OCI-LY7 (cell line): ENCODE measurements around the gene APBB2. TPM values are rescaled to one million over a fixed set of nuclear protein-coding genes. Genes with fewer than 3 reads are reported as not detected.

Experiments used
- BruUV-seq: library from RNA; stranded (reverse); fragments of 400-500 nt; replicated peaks from 2 replicates; lab custom pipeline; 2021; lab: Mats Ljungman, UMichigan
- CTCF ChIA-PET: fragments of 300-600 bp; sonication (Branson Sonifier 250); formaldehyde crosslinking; loops from one replicate; lab custom pipeline; 2022; ENCODE audit warnings: antibody characterized with exemption; ENCODE audit not compliant: unreplicated experiment; lab: Charles Lee
- POLR2A ChIA-PET: fragments of 300-600 bp; sonication (Branson Sonifier 250); formaldehyde crosslinking; loops from one replicate; lab custom pipeline; 2022; ENCODE audit warnings: antibody characterized with exemption; lab: Charles Lee
- DNase-seq: peaks from one replicate; pipeline ENCODE4 v3.0.0-alpha.2; 2015; ENCODE audit warnings: low spot score
- H2AFZ ChIP-seq: fragments of 200-600 bp; sonication (generic), shearing (Covaris generic); 2 replicates; pipeline ENCODE4 v1.6.1; 2014; ENCODE audit warnings: mild to moderate bottlenecking, antibody characterized with exemption, low read length, moderate library complexity
- H3K27ac ChIP-seq: fragments of 200-600 bp; sonication (generic); 2 replicates; pipeline ENCODE4 v1.5.1; 2014; ENCODE audit warnings: mixed run types, low read depth, mild to moderate bottlenecking, moderate library complexity, low read length, inconsistent platforms; ENCODE audit not compliant: poor library complexity, severe bottlenecking
- H3K36me3 ChIP-seq: fragments of 200-600 bp; sonication (generic); 2 replicates; pipeline ENCODE4 v1.6.1; 2014; ENCODE audit warnings: mild to moderate bottlenecking, antibody characterized with exemption, low read length, moderate library complexity, mixed read lengths; ENCODE audit not compliant: insufficient read depth
- H3K4me1 ChIP-seq: fragments of 200-600 bp; sonication (generic); 2 replicates; pipeline ENCODE4 v1.5.1; 2014; ENCODE audit warnings: mild to moderate bottlenecking, low read length; ENCODE audit not compliant: insufficient read depth, poor library complexity, severe bottlenecking
- H3K4me2 ChIP-seq: fragments of 200-600 bp; sonication (generic); 2 replicates; pipeline ENCODE4 v1.6.1; 2014; ENCODE audit warnings: mild to moderate bottlenecking, low read length
- H3K4me3 ChIP-seq: fragments of 200-600 bp; sonication (generic); 2 replicates; pipeline ENCODE4 v1.5.1; 2014; ENCODE audit warnings: mild to moderate bottlenecking, low read depth, low read length; ENCODE audit not compliant: poor library complexity, severe bottlenecking
- H3K79me2 ChIP-seq: fragments of 200-600 bp; sonication (generic); 2 replicates; pipeline ENCODE4 v1.6.1; 2016; ENCODE audit warnings: low read depth, mild to moderate bottlenecking, low read length, moderate library complexity, mixed read lengths; ENCODE audit not compliant: insufficient read depth
- H3K9me2 ChIP-seq: fragments of 200-600 bp; sonication (generic); 2 replicates; pipeline ENCODE4 v1.6.1; 2016; ENCODE audit warnings: mild to moderate bottlenecking, low read length, mixed read lengths; ENCODE audit not compliant: insufficient read depth
- H3K9me3 ChIP-seq: fragments of 200-600 bp; sonication (generic); 2 replicates; pipeline ENCODE4 v1.6.1; 2014; ENCODE audit warnings: mild to moderate bottlenecking, mixed run types, low read length, mixed read lengths
- H4K20me1 ChIP-seq: fragments of 200-600 bp; sonication (generic); 2 replicates; pipeline ENCODE4 v1.6.1; 2014; ENCODE audit warnings: mild to moderate bottlenecking, antibody characterized with exemption, low read length, moderate library complexity, mixed read lengths; ENCODE audit not compliant: insufficient read depth
- EZH2phosphoT487 ChIP-seq: fragments of 200-600 bp; sonication (generic); IDR thresholded peaks from 2 replicates; pipeline ENCODE4 v1.6.1; 2018; ENCODE audit warnings: low read depth, borderline replicate concordance, mild to moderate bottlenecking, mixed run types, antibody characterized with exemption, low read length, moderate library complexity, mixed read lengths
- intact Hi-C: fragments of 100-400 bp; cut with micrococcal nuclease; formaldehyde crosslinking; loops from one replicate; pipeline ENCODE4 v1.10.0; 2022; ENCODE audit not compliant: unreplicated experiment
- total RNA-seq, 2 experiments: library from RNA; depleted of rRNA in 1 of 2; stranded (reverse); fragments of >200 nt in 1 of 2; shearing (Covaris generic) in 1 of 2; gene quantifications; 2 replicates each; pipeline ENCODE4 v1.2.3, GENCODE V29; 2014 to 2022
- TF ChIP-seq, protein P1 (sequence below): fragments of 200-600 bp; sonication (generic); conservative IDR thresholded peaks from 2 replicates; pipeline ENCODE4 v1.5.1; 2014; ENCODE audit warnings: mild to moderate bottlenecking, antibody characterized with exemption, low read length, moderate library complexity, mixed read lengths

APBB2 gene
- total RNA-seq, 2 experiments from 2014 or later, result 66.4 to 88.5 TPM

DNA sequence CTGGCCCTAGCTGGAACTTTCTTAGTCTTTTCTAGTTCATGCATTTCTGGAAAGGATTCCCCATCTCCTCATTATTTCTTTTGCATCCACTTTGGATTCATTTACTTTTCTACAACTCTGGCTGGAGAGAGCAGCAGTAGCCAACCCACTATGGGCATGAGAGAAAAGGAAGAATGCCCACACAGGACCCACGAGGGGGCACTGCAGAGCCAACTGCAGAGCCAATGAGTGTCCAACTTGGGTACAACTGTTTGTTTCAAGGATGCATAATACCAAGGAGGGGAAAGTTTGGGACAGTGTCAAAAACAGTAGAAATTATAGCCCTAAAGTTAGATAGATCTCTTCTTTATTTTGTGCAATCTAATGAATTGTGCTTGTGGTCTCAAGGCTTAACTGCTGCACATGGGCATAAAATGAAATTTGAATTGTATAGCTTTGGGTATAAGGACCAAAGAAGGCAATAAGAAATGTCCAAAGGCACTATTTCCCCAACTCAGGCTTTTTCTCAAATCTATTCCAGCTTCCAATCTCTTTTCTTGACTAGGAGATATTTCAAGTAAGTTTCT, 233.9 kb downstream of the APBB2 start:
- intact Hi-C loops, result loop anchor here (1.0 kb wide), 1 partner anchor 232 kb away; no protein-coding TSS in a partner anchor
- Histone ChIP-seq H3K4me1 (peaks cover 68% of the 10 kb centered on the region), H3K79me2 (no peaks in the 10 kb centered on the region; the same call in 1 of the 2 replicates), H3K27ac (peak overlapping the region; percentile 32), H3K4me3 (no peak overlapping the region), H3K4me2 (no peak overlapping the region), H2AFZ (no peak overlapping the region), H3K36me3 (peaks cover 13% of the 10 kb centered on the region), H3K9me2 (no peaks in the 10 kb centered on the region), H3K9me3 (peaks cover 8% of the 10 kb centered on the region; the same call in 1 of the 2 replicates), H4K20me1 (no peaks in the 10 kb centered on the region)
- no peak for TF ChIP-seq EZH2phosphoT487
- TF ChIP-seq, protein P1, sequence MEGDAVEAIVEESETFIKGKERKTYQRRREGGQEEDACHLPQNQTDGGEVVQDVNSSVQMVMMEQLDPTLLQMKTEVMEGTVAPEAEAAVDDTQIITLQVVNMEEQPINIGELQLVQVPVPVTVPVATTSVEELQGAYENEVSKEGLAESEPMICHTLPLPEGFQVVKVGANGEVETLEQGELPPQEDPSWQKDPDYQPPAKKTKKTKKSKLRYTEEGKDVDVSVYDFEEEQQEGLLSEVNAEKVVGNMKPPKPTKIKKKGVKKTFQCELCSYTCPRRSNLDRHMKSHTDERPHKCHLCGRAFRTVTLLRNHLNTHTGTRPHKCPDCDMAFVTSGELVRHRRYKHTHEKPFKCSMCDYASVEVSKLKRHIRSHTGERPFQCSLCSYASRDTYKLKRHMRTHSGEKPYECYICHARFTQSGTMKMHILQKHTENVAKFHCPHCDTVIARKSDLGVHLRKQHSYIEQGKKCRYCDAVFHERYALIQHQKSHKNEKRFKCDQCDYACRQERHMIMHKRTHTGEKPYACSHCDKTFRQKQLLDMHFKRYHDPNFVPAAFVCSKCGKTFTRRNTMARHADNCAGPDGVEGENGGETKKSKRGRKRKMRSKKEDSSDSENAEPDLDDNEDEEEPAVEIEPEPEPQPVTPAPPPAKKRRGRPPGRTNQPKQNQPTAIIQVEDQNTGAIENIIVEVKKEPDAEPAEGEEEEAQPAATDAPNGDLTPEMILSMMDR, result peak; percentile 79
- no TSS peak for BruUV-seq
- CTCF ChIA-PET, result interaction anchor here (1.0 to 1.5 kb wide), 3 partner anchors 10 to 51 kb away, joined by 3 read pairs; no protein-coding TSS in a partner anchor
- POLR2A ChIA-PET, result interaction anchor here (0.7 to 11.2 kb wide), 5 partner anchors 14 to 226 kb away, joined by 3 to 127 read pairs (median 3); no protein-coding TSS in a partner anchor
- peak; percentile 51 for DNase-seq

DNA sequence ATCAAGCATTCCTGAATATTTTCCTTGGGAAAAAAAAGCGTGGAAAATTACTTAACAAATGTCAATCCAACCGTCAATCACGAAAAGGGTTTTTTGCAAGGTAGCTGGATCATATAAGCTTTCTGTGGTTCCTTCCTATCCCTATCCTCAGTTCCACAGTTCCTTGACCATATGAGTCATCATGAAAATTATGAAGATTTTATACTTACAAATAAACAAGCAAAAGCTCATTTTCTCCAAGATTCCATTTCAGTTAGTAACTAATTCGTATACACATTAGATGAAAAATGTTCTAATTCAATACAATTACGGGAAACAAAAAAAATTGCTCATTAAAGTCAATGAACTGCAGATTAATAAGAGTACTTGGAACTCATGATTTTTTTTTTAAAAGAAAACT, 235.8 kb downstream of the APBB2 start:
- no peak for DNase-seq
- TF ChIP-seq, protein P1, result no peak
- no peak for TF ChIP-seq EZH2phosphoT487
- POLR2A ChIA-PET, result interaction anchor here (0.7 to 11.2 kb wide), 10 partner anchors 9 to 690 kb away, joined by 3 to 127 read pairs (median 4); partner anchors contain the start of genes APBB2 and UCHL1
- CTCF ChIA-PET, result interaction anchor here (0.6 to 2.0 kb wide), 2 partner anchors 11 to 236 kb away, joined by 3 to 4 read pairs; no protein-coding TSS in a partner anchor
- Histone ChIP-seq H3K79me2 (no peaks in the 10 kb centered on the region), H3K36me3 (peaks cover 13% of the 10 kb centered on the region), H3K9me3 (peaks cover 8% of the 10 kb centered on the region; the same call in 1 of the 2 replicates), H3K4me2 (no peak overlapping the region), H2AFZ (no peak overlapping the region), H3K4me3 (no peak overlapping the region), H3K4me1 (peaks cover 49% of the 10 kb centered on the region), H3K9me2 (no peaks in the 10 kb centered on the region), H4K20me1 (no peaks in the 10 kb centered on the region), H3K27ac (no peak overlapping the region)
- BruUV-seq, result no TSS peak
- intact Hi-C loops, result loop anchor here (5.0 kb wide), 1 partner anchor 51 kb away; no protein-coding TSS in a partner anchor
